Medulla oblongata (tissue), 1 donor: ENCODE data around the gene CGB5.
A peak's percentile ranks its signal among the peaks of the same experiment; 100 is the strongest.
"Not testable (repeated sequence)": the region's sequence is repeated elsewhere in the genome, so short reads cannot be mapped to it uniquely, and the experiment has no call there.

Source experiments
- DNase-seq: peaks from one replicate; pipeline ENCODE4 v3.0.0-alpha.2; 2015; ENCODE audit errors: extremely low spot score

CGB5 gene

GRCh38 chr19:49043548-49043947, at the start of gene CGB5:
TSS of gene CGB5 (plus strand) at chr19:49043848. CDS start at chr19:49044210, 362 bp downstream.
- not testable (repeated sequence) for DNase-seq

- no peak for DNase-seq
Observed at GRCh38 chr19:48994035-48994386, 49.6 kb upstream of the CGB5 start.

- DNase-seq: no peak
Observed at GRCh38 chr19:48997972-48998371, 45.7 kb upstream of the CGB5 start.

GRCh38 chr19:48999481-49000325, 43.9 kb upstream of the CGB5 start:
- DNase-seq: no peak

GRCh38 chr19:49004133-49004532, 39.5 kb upstream of the CGB5 start:
- DNase-seq: no peak

- no peak for DNase-seq
Observed at GRCh38 chr19:49004964-49005614, 38.6 kb upstream of the CGB5 start.

GRCh38 chr19:49006905-49007304, 36.7 kb upstream of the CGB5 start:
- DNase-seq: no peak

- no peak for DNase-seq
Observed at GRCh38 chr19:49009828-49010227, 33.8 kb upstream of the CGB5 start.

- no peak for DNase-seq
Observed at GRCh38 chr19:49010453-49010852, 33.2 kb upstream of the CGB5 start.

GRCh38 chr19:49011194-49011593, 32.5 kb upstream of the CGB5 start:
- no peak for DNase-seq

- DNase-seq: no peak
Observed at GRCh38 chr19:49014123-49014869, 29.4 kb upstream of the CGB5 start.

GRCh38 chr19:49014870-49015255, 28.8 kb upstream of the CGB5 start:
- no peak for DNase-seq

- DNase-seq: no peak
Observed at GRCh38 chr19:49016067-49016839, 27.4 kb upstream of the CGB5 start.

- DNase-seq: no peak
Observed at GRCh38 chr19:49017041-49017665, 26.5 kb upstream of the CGB5 start, which contains the start of gene LHB. TSS of gene LHB (minus strand) at chr19:49017091. CDS start at chr19:49017081, 10 bp downstream.

GRCh38 chr19:49017666-49018351, 25.8 kb upstream of the CGB5 start:
- DNase-seq: no peak

GRCh38 chr19:49018388-49019241, 25.0 kb upstream of the CGB5 start:
- DNase-seq: not testable (repeated sequence)

GRCh38 chr19:49019242-49019932, 24.3 kb upstream of the CGB5 start:
- DNase-seq: peak; percentile 39

GRCh38 chr19:49020342-49020741, 23.3 kb upstream of the CGB5 start:
- no peak for DNase-seq
